GM20000 (cell line): ENCODE data around the gene FGFRL1.

Experiments used
- DNase-seq: peaks from one replicate; pipeline ENCODE4 v3.0.0; 2012; ENCODE audit warnings: low spot score
- CTCF ChIP-seq: IDR thresholded peaks from 2 replicates; pipeline ENCODE4 v1.5.1; 2012; ENCODE audit warnings: mild to moderate bottlenecking, control low read depth; ENCODE audit errors: extremely low read depth, missing control alignments

FGFRL1 gene

GRCh38 chr4:1027219-1027914, 15.9 kb downstream of the FGFRL1 start:
- TF ChIP-seq CTCF = no peak
- no peak for DNase-seq

GRCh38 chr4:1027915-1028238, 16.5 kb downstream of the FGFRL1 start:
- no peak for DNase-seq
- TF ChIP-seq CTCF = no peak

- no peak for DNase-seq
- no peak for TF ChIP-seq CTCF
Observed at GRCh38 chr4:1028574-1029220, 17.3 kb downstream of the FGFRL1 start.

- TF ChIP-seq CTCF = no peak
- no peak for DNase-seq
Observed at GRCh38 chr4:1029529-1029928, 18.1 kb downstream of the FGFRL1 start.

- DNase-seq = no peak
- no peak for TF ChIP-seq CTCF
Observed at GRCh38 chr4:1030031-1030430, 18.6 kb downstream of the FGFRL1 start.

- DNase-seq = no peak
- TF ChIP-seq CTCF = no peak
Observed at GRCh38 chr4:1030559-1030958, 19.1 kb downstream of the FGFRL1 start.

GRCh38 chr4:1031346-1031745, 19.9 kb downstream of the FGFRL1 start:
- DNase-seq = no peak
- TF ChIP-seq CTCF = no peak
